ENCODE data around the gene ADH7.
"Not testable (repeated sequence)": the region's sequence is repeated elsewhere in the genome, so short reads cannot be mapped to it uniquely, and the experiment has no call there.

The ADH7 gene

GRCh38 chr4:99414902-99415301, 20.2 kb downstream of the ADH7 start:
- not testable (repeated sequence) for DNase-seq

- DNase-seq = no peak
Measured at GRCh38 chr4:99414401-99414800, 20.7 kb downstream of the ADH7 start.

GRCh38 chr4:99413140-99413539, 22.0 kb downstream of the ADH7 start:
- no peak for DNase-seq

- no peak for DNase-seq
Measured at GRCh38 chr4:99411041-99411440, 24.1 kb downstream of the ADH7 start.

- no peak for DNase-seq
Measured at GRCh38 chr4:99410075-99410474, 25.1 kb downstream of the ADH7 start.

- no peak for DNase-seq
Measured at GRCh38 chr4:99408346-99408745, 26.8 kb downstream of the ADH7 start.

GRCh38 chr4:99405433-99406115, 29.6 kb downstream of the ADH7 start:
- DNase-seq = peak; percentile 9

GRCh38 chr4:99404595-99405287, 30.4 kb downstream of the ADH7 start:
- DNase-seq = no peak

GRCh38 chr4:99403380-99404184, 31.6 kb downstream of the ADH7 start:
- no peak for DNase-seq

- no peak for DNase-seq
Measured at GRCh38 chr4:99402765-99403164, 32.4 kb downstream of the ADH7 start.

- no peak for DNase-seq
Measured at GRCh38 chr4:99400831-99401230, 34.3 kb downstream of the ADH7 start.

GRCh38 chr4:99399017-99399416, 36.1 kb downstream of the ADH7 start:
- no peak for DNase-seq

GRCh38 chr4:99395595-99396364, 39.4 kb downstream of the ADH7 start:
- DNase-seq = no peak

- DNase-seq = no peak
Measured at GRCh38 chr4:99394896-99395295, 40.2 kb downstream of the ADH7 start.

GRCh38 chr4:99390055-99390454, 45.1 kb downstream of the ADH7 start:
- no peak for DNase-seq

GRCh38 chr4:99389606-99390005, 45.5 kb downstream of the ADH7 start:
- no peak for DNase-seq

- no peak for DNase-seq
Measured at GRCh38 chr4:99383833-99384392, 51.2 kb downstream of the ADH7 start.

- DNase-seq = no peak
Measured at GRCh38 chr4:99383399-99383798, 51.7 kb downstream of the ADH7 start.

- no peak for DNase-seq
Measured at GRCh38 chr4:99382745-99383360, 52.3 kb downstream of the ADH7 start.

- no peak for DNase-seq
Measured at GRCh38 chr4:99381588-99382175, 53.5 kb downstream of the ADH7 start.

- no peak for DNase-seq
Measured at GRCh38 chr4:99379571-99379970, 55.6 kb downstream of the ADH7 start.

GRCh38 chr4:99378876-99379275, 56.3 kb downstream of the ADH7 start:
- no peak for DNase-seq

Data from NCI-H1092 (cell line).